Medulla oblongata (tissue), 1 donor: Measurements from ENCODE around the gene FCAR.
"Not testable (repeated sequence)": the region's sequence is repeated elsewhere in the genome, so short reads cannot be mapped to it uniquely, and the experiment has no call there.

Experiments used
- DNase-seq: peaks from one replicate; pipeline ENCODE4 v3.0.0-alpha.2; 2015; ENCODE audit errors: extremely low spot score

Gene FCAR

DNA sequence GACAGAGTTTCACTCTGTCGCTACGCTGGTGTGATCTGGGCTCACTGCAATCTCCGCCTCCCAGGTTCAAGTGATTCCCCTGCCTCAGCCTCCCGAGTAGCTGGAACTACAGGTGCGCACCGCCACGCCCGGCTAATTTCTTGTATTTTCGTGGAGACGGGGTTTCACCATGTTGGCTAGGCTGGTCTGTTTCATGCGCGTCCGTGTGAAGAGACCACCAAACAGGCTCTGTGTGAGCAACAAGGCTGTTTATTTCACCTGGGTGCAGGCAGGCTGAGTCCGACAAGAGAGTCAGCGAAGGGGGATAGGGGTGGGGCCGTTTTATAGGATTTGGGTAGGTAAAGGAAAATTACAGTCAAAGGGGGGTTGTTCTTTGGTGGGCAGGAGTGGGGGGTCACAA lies 20.1 kb downstream of the FCAR start:
- DNase-seq, result not testable (repeated sequence)

DNA sequence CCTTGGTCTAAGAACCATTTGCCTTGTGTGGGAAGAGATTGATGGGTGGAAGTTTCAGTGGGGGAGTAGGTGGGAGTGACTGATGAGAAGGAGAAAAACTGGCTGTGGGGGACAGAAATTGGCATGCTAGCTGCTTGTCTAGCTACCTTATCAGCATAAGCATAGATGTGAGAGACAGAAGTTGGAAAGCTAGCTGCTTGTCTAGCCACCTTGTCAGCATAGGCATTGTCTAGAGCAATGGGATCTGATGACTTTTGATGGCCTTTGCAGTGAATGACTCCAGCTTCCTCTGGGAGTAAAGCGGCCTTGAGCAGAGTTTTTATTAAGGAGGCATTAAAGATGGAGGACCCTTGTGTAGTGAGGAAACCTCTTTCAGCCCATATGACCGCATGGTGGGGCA lies 22.0 kb downstream of the FCAR start:
- no peak for DNase-seq

DNA sequence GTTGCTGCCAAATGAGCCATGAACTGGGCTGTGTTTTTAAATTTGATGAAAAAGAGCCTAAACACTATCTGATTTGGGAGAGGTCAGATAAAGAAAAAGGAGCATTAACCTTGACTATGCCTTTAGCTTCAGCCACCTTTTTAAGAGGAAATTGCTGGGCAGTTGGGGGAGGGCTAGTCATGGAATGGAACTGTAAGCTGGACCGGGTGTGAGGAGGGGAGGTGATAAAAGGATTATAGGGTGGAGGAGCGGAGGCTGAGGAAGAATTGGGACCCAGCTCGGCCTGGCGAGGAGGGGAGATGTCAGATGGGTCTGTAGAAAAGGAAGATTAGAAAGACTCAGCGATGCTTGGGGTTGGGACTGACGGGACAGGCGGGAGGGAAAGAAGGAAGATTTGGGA lies 24.6 kb downstream of the FCAR start:
- DNase-seq, result not testable (repeated sequence)

GRCh38 chr19:54899646-54900045 lies 25.6 kb downstream of the FCAR start:
- not testable (repeated sequence) for DNase-seq

DNA sequence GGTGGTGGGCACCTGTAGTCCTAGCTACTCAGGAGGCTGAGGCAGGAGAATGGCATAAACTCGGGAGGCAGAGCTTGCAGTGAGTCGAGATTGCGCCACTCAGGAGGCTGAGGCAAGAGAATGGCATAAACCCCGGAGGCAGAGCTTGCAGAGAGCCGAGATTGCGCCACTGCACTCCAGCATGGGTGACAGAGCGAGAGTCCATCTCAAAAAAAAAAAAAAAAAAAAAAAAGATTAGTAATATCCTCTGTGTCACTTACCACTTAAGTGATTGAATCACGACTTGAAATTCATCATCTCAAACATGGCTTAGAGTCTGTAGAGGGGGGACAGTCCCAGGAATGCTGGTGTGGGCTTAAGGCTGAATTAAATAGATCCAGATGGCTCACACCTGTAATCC lies 27.1 kb downstream of the FCAR start:
- DNase-seq, result not testable (repeated sequence)

DNA sequence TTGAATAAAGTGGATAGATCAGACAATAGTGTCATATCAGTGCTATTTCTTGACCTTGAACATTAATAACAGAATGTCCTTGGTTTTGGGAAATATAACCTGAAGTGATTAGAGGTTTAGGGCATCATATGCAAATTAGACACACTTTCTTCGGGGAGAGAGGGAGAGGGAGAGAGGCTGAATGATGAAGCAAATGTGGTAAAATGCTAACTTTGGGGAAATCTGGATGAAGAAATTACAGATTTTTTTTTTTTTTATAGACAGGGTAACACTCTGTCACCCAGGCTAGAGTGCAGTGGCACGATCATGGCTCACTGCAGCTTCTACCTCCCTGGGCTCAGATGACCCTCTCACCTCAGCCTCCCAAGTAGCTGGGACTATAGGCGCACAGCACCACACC lies 28.0 kb downstream of the FCAR start:
- DNase-seq, result no peak

DNA sequence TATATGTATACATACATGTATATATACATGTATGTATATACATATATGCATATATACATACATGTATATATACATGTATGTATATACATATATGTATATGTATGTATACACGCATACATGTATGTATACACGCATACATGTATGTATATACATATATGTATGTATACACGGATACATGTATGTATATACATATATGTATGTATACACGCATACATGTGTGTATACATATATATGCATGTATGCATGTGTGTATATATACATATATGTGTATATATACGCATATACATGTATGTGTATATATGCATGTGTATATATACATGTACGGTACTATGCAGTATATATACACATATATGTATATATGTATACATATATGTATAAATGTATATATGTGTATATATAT lies 29.3 kb downstream of the FCAR start:
- no peak for DNase-seq

GRCh38 chr19:54904261-54904660 lies 30.2 kb downstream of the FCAR start:
- DNase-seq, result not testable (repeated sequence)

DNA sequence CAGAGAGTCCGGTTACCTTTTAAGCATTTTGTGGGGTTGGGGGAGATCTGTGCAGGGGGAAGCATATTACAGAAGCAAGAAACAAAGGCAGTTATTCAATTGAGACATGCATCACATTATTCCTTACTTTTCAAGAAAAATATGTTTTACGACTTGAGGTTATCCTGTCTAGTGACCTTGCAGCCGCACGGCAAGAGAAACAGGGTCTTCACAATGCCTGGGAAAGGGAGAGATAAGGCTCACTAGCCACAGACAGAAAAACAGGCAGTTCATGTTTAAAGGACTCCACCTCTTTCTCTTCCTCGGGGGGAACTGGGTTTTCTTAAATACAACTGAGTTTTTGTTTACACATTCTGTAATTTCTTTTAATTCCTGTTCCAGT lies 31.4 kb downstream of the FCAR start:
- no peak for DNase-seq

DNA sequence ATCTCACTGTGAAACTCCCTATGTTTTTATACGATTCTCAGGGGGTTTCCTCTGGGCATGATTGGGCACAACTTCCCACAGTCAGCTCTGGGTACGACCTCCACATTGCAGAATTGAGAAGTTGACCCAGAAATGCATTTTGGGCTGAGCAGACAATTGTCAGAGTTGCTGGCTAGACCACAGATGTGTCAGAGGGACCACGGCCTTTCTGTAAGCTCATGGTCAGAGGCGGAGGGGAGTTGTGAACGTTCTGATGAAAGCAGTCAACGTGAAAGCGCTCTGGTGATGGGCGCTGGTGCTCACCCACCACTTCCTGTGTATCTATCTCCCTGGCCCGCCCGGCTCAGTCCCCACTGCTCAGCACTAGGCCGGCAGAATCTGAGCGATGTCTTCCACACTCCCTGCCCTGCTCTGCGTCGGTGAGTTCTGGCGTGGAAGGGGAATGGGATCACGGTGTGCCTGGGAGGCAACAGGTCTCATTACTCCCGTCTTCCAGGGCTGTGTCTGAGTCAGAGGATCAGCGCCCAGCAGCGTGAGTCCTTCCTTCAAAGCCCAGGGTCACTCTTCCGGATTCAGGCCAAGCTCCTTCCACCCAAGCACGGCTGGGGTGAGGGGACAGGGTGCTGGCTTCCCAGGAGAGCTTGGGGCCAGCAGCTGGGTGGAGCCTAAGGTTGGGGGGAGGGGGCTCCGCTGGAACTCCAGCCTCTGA lies 31.9 kb downstream of the FCAR start, which contains the start of gene NCR1:
Gene NCR1, plus strand, starts transcription at position 346 of the 709 bp plus-strand sequence. Its CDS starts 40 bp downstream, at position 386.
- DNase-seq, result no peak

- DNase-seq, result no peak
Observed at GRCh38 chr19:54906819-54907218, 32.8 kb downstream of the FCAR start.

DNA sequence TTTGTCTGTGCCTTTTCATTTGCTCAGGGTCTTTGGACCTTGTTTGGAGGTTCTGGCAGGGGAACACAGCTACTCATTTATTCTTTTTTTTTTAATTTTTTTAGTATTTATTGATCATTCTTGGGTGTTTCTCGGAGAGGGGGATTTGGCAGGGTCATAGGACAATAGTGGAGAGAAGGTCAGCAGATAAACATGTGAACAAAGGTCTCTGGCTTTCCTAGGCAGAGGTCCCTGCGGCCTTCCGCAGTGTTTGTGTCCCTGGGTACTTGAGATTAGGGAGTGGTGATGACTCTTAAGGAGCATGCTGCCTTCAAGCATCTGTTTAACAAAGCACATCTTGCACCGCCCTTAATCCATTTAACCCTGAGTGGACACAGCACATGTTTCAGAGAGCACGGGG lies 33.9 kb downstream of the FCAR start:
- not testable (repeated sequence) for DNase-seq

DNA sequence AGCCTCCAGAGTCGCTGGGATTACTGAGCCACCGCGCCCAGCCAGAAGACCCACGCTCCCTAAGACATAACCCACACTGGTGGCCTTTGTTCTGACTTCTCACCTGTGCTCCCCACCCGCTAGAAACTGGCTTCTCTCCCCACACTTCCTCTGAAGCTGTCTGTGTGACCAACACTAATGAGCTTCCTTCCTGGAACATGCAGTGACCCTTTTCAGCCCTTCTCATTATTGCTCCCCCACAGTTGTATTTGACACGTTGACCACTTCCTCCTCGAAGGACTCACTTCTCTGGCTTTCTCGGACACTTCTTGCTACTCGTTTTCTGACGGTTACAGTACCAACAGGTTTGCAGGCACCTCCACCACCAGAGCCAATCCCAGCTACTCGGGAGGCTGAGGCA lies 42.8 kb downstream of the FCAR start:
- peak; percentile 15 for DNase-seq

GRCh38 chr19:54918499-54918898 lies 44.5 kb downstream of the FCAR start:
- DNase-seq, result no peak

DNA sequence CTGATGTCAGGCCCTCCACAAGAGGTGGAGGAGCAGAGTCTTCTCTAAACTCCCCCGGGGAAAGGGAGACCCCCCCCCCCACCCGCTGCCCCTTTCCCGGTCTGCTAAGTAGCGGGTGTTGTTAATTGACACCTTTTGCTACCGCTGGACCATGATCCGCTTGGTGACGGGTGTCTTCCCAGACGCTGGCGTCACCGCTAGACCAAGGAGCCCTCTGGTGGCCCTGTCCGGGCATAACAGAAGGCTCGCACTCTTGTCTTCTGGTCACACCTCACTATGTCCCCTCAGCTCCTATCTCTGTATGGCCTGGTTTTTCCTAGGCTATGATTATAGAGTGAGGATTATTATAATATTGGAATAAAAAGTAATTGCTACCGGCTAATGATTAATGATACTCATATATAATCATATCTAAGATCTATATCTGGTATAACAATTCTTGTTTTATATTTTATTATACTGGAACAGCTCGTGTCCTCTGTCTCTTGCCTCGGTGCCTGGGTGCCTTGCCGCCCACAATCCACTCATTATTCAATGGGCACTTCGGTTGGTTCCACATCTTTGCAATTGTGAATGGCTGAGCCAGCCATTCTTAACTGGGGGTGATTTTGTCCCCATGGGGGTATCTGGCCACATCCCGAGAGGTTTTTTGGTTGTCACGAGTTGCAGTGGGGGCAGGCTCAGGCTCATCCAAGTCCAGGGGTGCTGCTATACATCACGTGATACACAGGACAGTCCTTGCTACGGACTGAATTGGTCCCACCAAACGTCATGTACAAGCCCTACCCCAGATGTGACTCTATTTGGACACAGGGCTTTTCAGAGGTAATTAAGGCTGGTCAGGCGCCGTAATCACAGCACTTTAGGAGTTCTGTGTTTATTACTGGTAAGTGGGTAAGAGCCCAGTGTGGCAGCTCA lies 45.9 kb downstream of the FCAR start:
- DNase-seq, result not testable (repeated sequence)

GRCh38 chr19:54921082-54921481 lies 47.0 kb downstream of the FCAR start:
- DNase-seq, result no peak

DNA sequence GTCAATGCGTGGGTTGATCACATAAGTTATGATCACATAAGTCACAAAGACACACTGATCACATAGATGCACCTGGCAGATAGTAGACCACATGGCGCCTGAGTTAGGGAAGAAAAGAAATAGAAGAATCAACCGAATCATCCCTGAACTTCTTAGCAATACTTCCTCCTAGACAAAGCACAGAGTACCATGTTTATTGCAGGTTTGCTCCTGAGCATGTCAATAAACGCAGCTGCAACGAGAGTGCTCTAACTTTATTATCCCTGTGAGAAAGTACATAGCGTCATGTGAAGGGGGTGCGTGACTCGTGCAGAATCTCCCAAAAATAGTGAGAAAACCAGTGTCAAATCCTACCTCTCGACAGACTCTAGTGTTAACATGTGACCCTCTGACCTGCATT lies 49.2 kb downstream of the FCAR start:
- no peak for DNase-seq

- DNase-seq, result no peak
Observed at GRCh38 chr19:54928299-54928698, 54.3 kb downstream of the FCAR start.

GRCh38 chr19:54937926-54938325 lies 63.9 kb downstream of the FCAR start:
- no peak for DNase-seq

DNA sequence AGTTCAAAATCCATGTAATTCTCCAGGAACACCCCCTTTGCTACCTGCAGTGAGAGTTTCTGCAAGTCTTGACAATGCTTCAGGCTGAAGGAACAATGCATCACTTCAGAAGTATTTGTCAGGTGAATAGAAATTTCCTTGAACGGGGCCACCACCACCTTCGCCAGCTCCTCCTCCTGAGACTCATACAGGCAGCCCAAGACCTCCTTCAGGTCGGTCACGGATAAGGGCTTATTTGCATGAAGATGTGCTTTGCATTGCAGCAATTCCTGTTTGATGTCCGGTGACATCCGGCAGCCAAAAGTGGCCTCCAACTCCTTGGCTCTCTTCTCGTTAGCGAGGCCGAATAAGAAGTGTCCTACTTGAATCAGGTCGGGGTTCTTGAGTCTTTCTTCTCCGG lies 64.9 kb downstream of the FCAR start:
- no peak for DNase-seq

- not testable (repeated sequence) for DNase-seq
Observed at GRCh38 chr19:54939538-54939937, 65.5 kb downstream of the FCAR start.
